Measurements from ENCODE around the gene NDUFS6.
A peak's percentile ranks its signal among the peaks of the same experiment; 100 is the strongest.

The NDUFS6 gene

GRCh38 chr5:1801222-1801966 is at the start of gene NDUFS6:
NDUFS6 (plus strand) TSS chr5:1801407; CDS start chr5:1801418, 11 bp downstream.
- DNase-seq (ENCODE audit: low read depth, low spot score): peak; percentile 53

- no peak for DNase-seq (ENCODE audit: low read depth, low spot score)
These were observed 49.1 kb upstream of the NDUFS6 start for GRCh38 chr5:1751864-1752822.

GRCh38 chr5:1752881-1753280 is 48.3 kb upstream of the NDUFS6 start:
- no peak for DNase-seq (ENCODE audit: low read depth, low spot score)

- DNase-seq (ENCODE audit: low read depth, low spot score): no peak
These were observed 47.7 kb upstream of the NDUFS6 start for GRCh38 chr5:1753490-1753889.

- no peak for DNase-seq (ENCODE audit: low read depth, low spot score)
These were observed 46.5 kb upstream of the NDUFS6 start for GRCh38 chr5:1754531-1755220.

GRCh38 chr5:1755321-1755949 is 45.8 kb upstream of the NDUFS6 start:
- DNase-seq (ENCODE audit: low read depth, low spot score): no peak

GRCh38 chr5:1756481-1756880 is 44.7 kb upstream of the NDUFS6 start:
- no peak for DNase-seq (ENCODE audit: low read depth, low spot score)

- no peak for DNase-seq (ENCODE audit: low read depth, low spot score)
These were observed 43.7 kb upstream of the NDUFS6 start for GRCh38 chr5:1757511-1757910.

- no peak for DNase-seq (ENCODE audit: low read depth, low spot score)
These were observed 42.6 kb upstream of the NDUFS6 start for GRCh38 chr5:1758574-1758973.

GRCh38 chr5:1759378-1759970 is 41.7 kb upstream of the NDUFS6 start:
- DNase-seq (ENCODE audit: low read depth, low spot score): no peak

GRCh38 chr5:1760231-1760630 is 41.0 kb upstream of the NDUFS6 start:
- DNase-seq (ENCODE audit: low read depth, low spot score): no peak

- no peak for DNase-seq (ENCODE audit: low read depth, low spot score)
These were observed 40.4 kb upstream of the NDUFS6 start for GRCh38 chr5:1760656-1761452.

GRCh38 chr5:1761453-1761755 is 39.8 kb upstream of the NDUFS6 start:
- DNase-seq (ENCODE audit: low read depth, low spot score): no peak

GRCh38 chr5:1762121-1762882 is 38.9 kb upstream of the NDUFS6 start:
- DNase-seq (ENCODE audit: low read depth, low spot score): no peak

GRCh38 chr5:1762883-1763547 is 38.2 kb upstream of the NDUFS6 start:
- no peak for DNase-seq (ENCODE audit: low read depth, low spot score)

- no peak for DNase-seq (ENCODE audit: low read depth, low spot score)
These were observed 37.7 kb upstream of the NDUFS6 start for GRCh38 chr5:1763548-1763911.

- DNase-seq (ENCODE audit: low read depth, low spot score): no peak
These were observed 37.1 kb upstream of the NDUFS6 start for GRCh38 chr5:1763960-1764605.

- no peak for DNase-seq (ENCODE audit: low read depth, low spot score)
These were observed 36.6 kb upstream of the NDUFS6 start for GRCh38 chr5:1764606-1764960.
